HG02970 (cell line): ENCODE measurements around the gene RHOU.

ENCODE experiments used
- ATAC-seq: cut with Tn5 transposase; IDR thresholded peaks from one replicate; pipeline ENCODE4 v1.9.1; 2021; ENCODE audit warnings: mild to moderate bottlenecking, moderate library complexity, moderate number of reproducible peaks; ENCODE audit not compliant: unreplicated experiment, low FRiP score

RHOU gene

DNA sequence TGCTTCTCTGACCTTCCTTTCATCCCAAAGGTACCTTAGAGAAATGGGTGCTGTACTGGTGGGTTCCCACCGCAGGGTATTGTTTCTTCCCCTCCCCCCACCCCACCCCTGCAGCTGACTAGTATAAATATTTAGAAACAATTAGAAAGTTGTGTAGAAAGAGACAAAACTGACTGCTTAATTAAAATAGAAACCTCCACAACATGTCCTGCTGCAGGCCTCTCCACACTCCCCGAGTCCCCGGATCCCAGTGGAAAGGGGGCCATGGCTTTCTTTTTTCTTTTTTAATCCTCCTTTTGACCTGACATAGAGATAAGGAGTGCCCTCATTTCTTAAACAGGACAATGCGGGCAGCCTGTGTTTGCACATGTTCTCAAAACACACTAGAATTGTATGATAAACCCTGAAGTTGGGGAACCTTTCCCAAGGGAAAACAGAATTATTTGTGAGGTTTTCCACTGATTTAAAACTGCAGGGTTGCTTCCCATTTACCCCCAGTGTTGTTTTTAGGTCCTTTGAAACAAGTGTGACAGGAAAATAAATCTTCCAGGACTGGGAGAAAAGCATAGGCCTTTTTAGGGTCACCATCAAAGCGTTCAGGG is 1.7 kb downstream of the RHOU start:
- no peak for ATAC-seq

DNA sequence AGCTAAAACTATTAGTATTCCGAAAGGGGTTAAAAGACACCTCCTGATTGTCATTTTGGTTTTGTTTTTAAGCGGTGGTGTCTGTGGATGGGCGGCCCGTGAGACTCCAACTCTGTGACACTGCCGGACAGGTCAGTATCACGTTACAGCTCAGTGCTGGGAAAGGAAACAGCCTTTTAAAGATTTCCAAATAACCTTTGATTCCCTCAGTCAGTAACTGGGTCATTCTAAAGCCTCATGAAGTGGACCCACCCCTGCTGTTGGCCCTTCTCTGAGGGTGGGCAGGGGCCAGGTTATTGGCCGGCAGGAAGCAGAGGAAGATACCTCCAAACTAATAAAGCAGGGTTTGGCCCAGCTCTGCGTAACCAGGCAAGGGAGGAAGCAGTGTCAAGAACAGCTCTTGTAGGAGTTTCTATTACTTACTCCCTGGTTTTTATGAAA is 2.3 kb downstream of the RHOU start:
- ATAC-seq = no peak

DNA sequence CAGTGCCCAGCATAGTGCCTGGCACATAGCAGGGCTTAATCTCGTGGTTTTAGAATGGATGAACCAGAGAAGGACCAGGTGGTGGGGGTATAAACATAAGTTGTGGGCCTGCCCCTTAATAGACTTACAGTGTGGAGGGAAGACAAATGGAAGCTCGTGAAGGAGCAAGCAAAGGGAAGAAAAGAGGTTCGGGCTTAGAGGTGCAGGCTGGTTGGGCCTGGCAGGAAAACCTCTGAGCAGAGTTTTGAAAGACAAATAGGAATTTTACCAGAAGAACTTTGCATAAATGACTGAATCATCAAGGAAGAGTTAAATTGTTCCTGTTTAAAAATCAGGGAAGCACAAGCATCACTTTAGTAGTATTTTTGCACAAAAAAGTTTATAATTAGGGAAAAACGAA is 4.5 kb downstream of the RHOU start:
- ATAC-seq = no peak

DNA sequence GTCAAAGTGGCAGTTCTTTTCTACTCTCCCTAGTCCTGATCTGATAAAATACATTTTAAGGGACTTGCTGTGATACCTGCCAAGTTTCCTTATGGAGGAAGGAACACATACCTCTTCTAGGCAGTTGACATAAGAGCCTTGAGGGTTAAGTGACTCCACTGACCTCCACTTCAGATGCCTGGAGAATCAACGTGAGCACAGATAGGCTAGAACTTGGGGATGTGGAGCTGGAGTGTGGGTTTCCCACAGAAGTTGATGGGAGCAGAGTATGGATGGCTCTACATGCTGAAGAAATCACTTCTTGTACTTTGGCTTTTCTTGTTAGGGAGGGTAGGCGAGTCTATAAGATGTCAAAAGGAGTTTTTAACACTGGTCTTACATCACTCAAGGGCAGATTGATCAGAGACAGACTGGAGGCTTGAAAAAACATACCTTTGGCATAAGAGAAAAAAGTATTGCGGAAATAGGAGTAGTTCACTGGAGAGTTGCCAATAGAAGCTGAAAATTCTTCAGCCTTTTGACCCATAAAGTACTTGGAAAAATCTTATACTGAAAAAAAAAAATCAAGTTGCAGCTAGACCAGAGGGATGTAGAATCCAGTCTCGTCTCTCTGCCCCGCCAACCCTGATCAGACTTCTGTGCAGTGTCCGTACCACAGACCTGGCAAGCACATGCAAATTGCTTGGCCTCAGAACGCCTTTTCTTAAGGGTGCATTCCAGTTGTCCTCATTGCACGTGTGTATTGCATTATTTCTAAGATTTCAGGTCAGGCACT is 5.5 kb downstream of the RHOU start:
- ATAC-seq = no peak

DNA sequence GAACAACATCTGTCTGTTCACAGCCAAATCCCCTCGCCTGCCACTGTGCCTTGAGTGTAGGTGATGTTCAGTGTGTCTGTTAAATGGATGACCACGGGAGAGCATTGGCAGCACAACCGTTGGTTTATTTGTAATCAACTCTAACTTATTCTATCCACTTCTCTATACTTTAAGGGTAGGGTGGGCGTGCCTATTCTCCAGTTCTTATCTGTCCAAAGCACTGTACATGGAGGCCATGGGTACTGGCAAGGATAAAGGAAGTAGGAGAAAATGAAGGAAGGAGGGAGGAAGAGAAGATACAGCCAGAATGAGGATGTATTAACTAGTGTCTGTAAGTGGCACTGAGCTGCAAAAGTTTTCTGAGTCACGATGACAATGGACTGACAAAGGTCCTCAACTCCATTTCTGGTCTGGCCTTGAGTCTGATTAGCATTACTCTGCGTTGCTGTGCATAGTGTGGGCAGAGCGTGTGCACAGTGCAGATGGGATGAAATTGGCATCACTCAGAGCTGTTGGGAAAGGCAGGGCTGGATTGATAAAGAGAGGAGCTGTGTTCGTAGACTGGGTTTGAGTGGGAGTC is 7.1 kb downstream of the RHOU start:
- ATAC-seq = no peak

DNA sequence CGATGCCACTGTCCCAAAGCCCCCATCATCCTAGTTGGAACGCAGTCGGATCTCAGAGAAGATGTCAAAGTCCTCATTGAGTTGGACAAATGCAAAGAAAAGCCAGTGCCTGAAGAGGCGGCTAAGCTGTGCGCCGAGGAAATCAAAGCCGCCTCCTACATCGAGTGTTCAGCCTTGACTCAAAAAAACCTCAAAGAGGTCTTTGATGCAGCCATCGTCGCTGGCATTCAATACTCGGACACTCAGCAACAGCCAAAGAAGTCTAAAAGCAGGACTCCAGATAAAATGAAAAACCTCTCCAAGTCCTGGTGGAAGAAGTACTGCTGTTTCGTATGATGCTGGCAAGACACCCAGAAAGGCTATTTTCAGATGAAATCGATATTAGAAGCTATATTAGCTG is 8.1 kb downstream of the RHOU start:
- ATAC-seq = no peak

DNA sequence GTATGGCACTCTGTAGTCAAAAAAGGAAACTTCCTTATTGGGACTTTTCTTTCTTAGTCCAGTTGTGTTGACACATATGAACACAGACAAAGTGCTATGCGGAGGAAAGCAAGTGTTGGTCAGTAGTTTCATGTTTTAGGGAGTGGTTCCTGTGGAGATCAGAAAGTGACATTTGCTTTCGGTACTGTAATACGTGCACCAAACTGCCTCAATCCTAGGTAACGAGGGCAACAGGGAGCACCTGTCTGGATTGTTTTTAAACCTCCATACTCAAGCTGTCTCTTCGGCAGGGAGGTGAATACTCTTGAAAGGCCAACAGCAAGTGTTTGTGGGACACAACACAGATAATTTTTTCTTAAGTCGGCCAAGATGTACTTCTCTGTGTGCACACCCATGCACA is 9.1 kb downstream of the RHOU start:
- no peak for ATAC-seq

DNA sequence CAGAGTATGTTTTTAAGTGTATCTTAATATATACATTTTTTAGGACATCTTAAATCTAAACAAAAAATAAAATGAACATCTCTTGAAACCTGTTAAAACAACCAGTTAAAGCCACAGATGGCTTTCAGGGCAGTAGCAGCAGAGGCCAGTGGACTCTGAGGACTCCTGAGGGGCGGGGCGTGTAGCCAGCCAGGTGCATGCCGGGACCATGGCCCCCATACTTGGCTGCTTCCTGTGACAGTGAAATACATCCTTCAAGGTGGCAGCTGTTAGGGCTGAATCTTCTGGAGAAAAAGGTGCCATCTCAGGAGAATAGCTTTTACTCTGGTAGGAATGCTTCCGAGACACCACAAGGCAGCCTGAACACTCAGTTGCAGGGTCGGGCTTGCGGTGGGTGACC is 9.6 kb downstream of the RHOU start:
- no peak for ATAC-seq

DNA sequence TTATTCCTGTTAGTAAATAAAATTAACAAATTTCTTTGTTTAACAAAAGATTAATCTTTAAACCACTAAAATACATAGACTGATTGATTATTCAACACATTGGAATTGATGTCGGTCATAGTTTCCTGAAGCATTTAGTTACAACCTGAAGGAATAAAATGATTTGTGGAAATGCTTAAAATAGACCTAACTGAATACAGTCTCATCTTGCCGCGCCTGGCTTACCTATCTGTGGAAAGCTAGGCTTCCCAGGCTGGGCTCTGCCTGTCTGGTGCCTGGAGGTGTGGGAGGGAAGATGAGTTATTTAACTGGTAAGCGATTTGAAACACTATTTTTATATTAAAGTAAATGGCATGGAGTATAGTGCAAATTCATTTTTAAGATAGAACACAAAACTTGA is 10.2 kb downstream of the RHOU start:
- no peak for ATAC-seq

DNA sequence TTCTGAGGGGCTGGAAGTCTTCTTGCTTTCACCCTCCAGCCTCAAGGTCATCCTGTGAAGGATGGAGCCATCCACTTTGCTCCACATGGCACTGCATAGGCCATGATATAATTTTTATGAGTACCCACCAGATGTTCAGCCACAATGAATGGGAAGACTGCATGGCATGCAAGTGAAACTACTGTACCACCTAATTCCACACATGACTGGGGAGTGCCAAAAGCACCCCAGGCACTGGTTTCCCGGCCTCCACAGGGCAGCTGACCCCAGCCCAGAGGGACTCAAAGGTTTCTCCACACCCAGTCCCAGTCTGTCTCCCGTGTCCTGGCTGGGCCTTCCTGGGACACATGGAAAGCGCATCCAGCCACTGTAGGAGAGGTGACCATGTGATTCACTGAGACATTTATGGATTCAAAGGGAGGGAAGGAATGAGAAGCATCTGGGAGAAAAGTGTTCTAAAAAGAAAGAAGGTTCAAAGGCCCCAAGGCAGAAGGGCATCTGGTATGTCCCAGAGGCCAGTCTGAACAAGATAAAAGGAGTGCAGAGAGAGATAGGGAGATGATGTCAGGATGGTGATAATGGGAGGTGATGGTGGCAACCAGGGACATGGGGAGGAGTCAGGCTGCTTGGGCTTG is 12.1 kb downstream of the RHOU start:
- ATAC-seq = no peak

DNA sequence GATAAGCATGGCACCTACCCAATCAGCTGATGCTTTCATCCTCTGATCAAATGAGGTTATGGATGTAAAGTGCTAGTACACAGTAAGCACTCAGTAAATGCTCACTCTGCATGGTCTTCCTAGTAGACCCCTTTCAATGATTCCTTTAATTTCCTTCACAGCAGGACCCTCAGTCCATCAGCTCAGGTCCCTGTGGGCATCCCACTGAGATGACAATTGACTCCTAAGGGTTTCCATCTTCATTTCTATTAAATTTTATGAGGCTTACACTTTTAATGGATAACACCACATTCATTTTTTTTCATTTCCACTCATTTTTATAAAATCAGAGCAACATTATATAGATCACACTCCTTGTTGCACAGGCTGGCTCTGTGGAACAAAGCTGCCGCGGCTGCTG is 12.8 kb downstream of the RHOU start:
- no peak for ATAC-seq

DNA sequence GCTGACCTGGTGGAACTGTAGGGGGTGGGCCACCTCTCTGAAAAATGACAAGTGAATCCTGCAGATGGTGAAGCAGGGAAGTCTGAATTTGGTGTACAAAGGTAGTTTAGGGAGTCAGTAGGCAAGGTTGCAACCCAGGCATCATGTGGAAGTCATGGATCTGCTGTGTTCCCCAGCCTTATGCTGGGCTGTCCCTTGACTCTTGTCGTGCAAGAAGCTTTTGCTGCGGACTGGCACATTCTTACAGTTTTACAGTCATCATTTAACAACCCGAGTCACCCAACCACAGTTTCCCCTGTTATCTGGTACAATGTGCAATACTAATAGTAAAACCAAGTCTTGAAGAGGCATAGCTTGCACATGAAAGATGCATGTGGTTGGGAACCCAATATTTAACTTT is 13.2 kb downstream of the RHOU start:
- ATAC-seq = no peak

DNA sequence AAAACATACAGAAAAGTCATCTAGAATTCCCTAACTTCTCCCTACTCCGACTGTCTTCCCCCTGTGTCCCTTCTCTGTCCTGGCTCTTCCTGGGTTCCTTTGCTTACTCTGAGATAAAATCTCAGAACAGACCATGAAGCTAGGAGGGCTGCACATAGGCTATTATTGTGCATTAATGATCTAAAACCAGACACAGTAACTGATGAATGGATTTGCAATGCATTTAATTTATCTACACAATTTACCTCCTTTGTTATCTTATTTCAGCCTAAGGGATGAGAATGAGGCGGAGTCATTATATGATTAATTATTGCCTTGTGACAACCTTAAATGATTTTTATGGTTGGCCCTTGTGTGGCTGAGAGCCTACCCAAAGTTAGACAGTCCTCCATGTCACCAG is 14.5 kb downstream of the RHOU start:
- ATAC-seq = no peak

DNA sequence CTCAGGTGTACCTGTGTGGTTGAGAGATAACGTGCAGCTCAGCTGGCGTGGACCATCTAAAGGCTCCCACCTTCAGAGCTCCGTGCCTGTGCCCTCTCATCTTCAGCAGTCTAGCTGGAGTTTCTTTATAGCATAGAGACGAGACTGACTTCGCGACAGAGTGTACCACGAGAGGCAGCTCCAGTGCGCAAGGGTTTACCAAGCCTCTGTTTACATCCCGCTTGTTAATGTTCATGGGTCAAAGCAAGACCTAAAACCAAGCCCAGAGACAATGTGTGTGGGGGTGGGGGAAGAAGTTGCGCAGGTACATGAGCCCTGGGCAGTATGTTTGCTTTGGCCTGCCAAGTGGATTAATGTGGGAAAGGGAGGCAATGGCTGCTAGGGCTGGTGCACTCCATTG is 15.6 kb downstream of the RHOU start:
- ATAC-seq = no peak

DNA sequence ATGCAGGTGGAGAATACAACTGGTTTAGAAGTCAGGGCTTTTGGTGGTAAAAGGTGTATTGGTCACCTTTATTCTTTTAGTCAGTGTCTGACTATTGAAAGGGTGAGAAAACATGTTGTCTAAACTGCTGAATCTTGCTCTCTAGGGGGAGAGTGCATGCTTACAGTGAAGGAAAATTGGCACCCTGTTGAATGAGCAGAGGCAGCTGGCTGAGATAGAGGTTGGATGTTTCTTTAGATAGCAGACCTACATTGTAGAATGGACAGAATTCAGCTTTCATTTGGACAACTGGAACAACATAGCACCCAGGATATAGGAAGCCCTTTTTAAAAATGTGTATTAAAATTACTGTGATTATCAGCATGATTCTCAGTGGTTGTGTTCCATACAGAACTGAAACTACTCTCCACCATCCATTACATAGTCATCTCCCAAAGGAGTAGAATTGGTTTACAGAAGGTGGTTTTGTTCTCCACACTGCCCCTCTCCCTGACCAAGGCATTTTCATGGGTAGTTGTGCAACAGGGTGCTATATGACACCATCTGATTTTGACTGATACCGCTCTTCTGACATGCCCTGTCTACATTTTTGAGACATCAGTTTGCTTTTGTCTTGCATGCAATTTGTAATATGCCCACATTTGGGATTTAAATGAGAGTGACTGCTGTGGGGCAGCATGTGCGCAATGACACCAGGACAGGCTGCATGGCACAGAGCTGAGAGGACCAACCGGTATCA is 16.2 kb downstream of the RHOU start:
- no peak for ATAC-seq

DNA sequence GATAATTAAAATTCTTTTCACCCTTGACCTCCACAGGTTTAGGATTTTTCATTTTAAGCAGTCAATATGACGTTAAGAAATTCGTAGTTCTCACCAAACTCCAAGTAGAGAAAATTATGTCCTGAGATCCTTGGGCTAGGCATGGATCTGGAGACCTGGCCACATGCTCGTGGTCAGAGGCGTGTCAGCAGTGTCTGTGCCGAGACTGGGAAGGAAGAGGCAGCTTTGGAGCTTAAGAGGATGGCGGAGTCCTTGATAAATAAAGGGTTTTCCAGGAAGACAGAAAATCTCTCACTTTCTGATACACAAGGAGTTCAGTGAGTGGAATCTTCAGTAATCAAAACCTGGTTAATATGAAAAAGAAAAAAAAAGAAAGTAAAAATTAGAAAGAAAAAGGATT is 17.0 kb downstream of the RHOU start:
- no peak for ATAC-seq

DNA sequence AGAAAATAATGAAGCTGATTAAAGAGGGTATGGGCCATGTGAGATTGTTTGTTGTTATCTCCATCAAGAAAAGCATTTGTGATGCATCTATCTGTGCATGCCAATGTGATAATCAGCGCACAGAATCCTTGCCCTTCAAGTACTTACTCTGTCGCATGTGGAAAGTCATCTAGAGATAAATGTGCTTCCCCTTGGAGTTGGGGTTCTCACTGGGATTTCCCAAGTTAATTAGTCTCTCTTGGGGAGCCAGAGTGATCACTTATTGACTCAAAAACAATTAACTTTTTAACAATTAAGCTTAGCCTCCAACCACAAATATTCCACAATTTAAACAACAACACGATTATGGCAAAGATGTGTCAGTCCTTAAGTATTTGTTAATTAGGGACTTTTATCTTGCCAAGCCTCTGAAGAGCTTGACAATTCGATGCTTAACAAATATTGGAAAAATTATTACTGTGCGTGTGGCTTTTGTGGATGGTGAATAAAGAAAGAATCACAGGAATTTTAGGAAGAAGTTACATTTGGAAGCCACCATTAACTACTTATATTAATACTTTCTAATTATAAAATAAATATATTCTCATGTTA is 17.5 kb downstream of the RHOU start:
- ATAC-seq = no peak

DNA sequence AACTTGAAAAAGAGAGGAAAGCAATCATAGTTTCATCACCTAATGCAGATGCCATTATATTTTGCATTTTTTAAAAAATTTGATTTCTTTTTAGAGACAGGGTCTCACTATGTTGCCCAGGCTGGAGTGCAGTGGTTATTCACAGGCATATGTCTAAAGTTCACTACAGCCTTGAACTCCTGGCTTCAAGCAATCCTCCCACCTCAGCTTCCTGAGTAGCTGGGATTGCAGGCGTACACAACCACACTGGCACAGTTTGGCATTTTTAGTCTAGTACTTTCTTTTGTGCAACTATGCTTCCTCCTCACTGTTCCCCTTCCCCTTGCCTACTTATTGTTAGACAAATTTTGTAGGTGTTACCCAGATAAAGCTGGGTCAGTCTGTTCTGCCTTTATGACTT is 18.0 kb downstream of the RHOU start:
- ATAC-seq = no peak

DNA sequence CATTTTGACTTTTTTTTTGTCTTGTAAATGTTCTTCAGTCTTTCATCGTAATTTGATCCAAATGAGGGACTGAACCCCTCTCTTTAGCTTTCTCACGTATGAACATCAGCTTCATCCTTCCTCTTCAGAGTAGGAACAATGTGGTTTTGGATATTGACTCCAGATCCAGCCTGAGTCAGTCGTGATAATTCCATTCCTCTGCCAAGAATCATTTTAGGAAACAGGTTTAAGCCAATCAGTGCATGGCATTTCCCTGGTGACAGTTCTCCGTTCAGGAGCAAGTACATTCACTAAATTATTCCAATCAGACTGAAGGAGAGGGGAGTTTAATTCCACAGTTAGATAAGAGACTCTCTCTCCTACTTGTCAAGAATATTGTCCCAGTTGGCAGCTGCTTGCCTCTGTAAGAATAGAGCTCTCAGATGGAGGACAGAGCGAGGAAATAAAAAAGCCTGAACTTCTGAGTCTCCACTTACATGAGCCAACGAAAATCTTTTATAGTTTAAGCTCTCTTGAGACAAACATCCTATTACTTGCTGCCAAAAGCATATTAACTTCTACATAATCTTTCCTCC is 18.6 kb downstream of the RHOU start:
- ATAC-seq = no peak

DNA sequence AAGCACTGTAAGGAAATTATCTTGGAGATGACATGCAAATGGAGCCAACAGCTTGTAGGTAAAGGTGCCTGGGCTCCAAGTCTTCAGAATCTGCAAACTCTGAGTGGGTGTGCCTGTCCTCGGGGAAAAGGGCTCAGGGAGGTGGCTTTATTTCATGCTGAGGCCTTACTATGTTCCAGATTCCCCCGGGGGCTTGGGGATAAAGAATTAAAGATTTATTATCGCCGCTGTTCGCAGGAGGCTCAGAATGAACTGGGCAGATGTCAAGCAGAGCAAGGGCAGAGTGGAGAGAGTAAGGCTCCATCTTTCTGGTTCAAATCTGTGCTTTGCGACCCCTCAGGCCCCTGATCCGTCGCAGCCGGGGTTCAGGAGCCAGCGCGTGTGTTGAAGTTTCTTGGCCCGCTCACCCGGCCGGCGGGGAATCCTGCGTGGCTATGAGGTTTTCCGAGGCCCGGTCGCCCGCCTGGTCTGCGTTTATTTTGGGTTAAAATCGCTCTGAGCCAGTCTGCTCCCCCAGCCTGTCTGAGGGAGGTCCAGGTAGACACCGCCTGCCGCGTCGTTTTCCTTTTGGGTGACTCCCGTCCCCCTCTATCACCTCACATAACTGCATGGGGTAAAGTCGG is 19.5 kb downstream of the RHOU start:
- no peak for ATAC-seq
